ENCODE measurements around the gene ACAP3.

ACAP3 gene

GRCh38 chr1:1337793-1338147 lies 30.0 kb upstream of the ACAP3 start:
- no peaks in the 10 kb centered on the region for H3K27me3 Mint-ChIP-seq (ENCODE audit: low read depth)
- H3K36me3 Mint-ChIP-seq (ENCODE audit: low read depth), result peaks cover 15% of the 10 kb centered on the region
- no peaks in the 10 kb centered on the region for H3K4me1 Mint-ChIP-seq (ENCODE audit: low read depth)
- no peak overlapping the region for H3K27ac Mint-ChIP-seq
- H3K4me3 Mint-ChIP-seq, result no peak overlapping the region
- no peaks in the 10 kb centered on the region for H3K9me3 Mint-ChIP-seq

- no peaks in the 10 kb centered on the region for H3K4me1 Mint-ChIP-seq (ENCODE audit: low read depth)
- H3K4me3 Mint-ChIP-seq, result no peak overlapping the region
- H3K27me3 Mint-ChIP-seq (ENCODE audit: low read depth), result no peaks in the 10 kb centered on the region
- peaks cover 15% of the 10 kb centered on the region for H3K36me3 Mint-ChIP-seq (ENCODE audit: low read depth)
- H3K9me3 Mint-ChIP-seq, result no peaks in the 10 kb centered on the region
- no peak overlapping the region for H3K27ac Mint-ChIP-seq
Measured at GRCh38 chr1:1336931-1337792, 29.4 kb upstream of the ACAP3 start.

GRCh38 chr1:1336446-1336845 lies 28.7 kb upstream of the ACAP3 start:
- no peak overlapping the region for H3K27ac Mint-ChIP-seq
- H3K9me3 Mint-ChIP-seq, result no peaks in the 10 kb centered on the region
- H3K36me3 Mint-ChIP-seq (ENCODE audit: low read depth), result peaks cover 14% of the 10 kb centered on the region
- H3K4me1 Mint-ChIP-seq (ENCODE audit: low read depth), result no peaks in the 10 kb centered on the region
- H3K4me3 Mint-ChIP-seq, result no peak overlapping the region
- no peaks in the 10 kb centered on the region for H3K27me3 Mint-ChIP-seq (ENCODE audit: low read depth)

- Mint-ChIP-seq H3K27me3 (ENCODE audit: low read depth) (no peaks in the 10 kb centered on the region), H3K4me3 (no peak overlapping the region), H3K27ac (no peak overlapping the region), H3K9me3 (no peaks in the 10 kb centered on the region), H3K36me3 (ENCODE audit: low read depth) (peaks cover 8% of the 10 kb centered on the region), H3K4me1 (ENCODE audit: low read depth) (no peaks in the 10 kb centered on the region)
Measured at GRCh38 chr1:1335792-1336248, 28.1 kb upstream of the ACAP3 start.

- Mint-ChIP-seq H3K4me1 (ENCODE audit: low read depth) (no peaks in the 10 kb centered on the region), H3K9me3 (no peaks in the 10 kb centered on the region), H3K27ac (no peak overlapping the region), H3K36me3 (ENCODE audit: low read depth) (peaks cover 5% of the 10 kb centered on the region), H3K27me3 (ENCODE audit: low read depth) (no peaks in the 10 kb centered on the region), H3K4me3 (no peak overlapping the region)
Measured at GRCh38 chr1:1335283-1335682, 27.6 kb upstream of the ACAP3 start.

- Mint-ChIP-seq H3K27ac (no peak overlapping the region), H3K27me3 (ENCODE audit: low read depth) (no peaks in the 10 kb centered on the region), H3K9me3 (no peaks in the 10 kb centered on the region), H3K4me3 (no peak overlapping the region), H3K4me1 (ENCODE audit: low read depth) (peaks cover 1% of the 10 kb centered on the region), H3K36me3 (ENCODE audit: low read depth) (peaks cover 6% of the 10 kb centered on the region)
Measured at GRCh38 chr1:1334835-1335234, 27.1 kb upstream of the ACAP3 start.

- no peak overlapping the region for H3K27ac Mint-ChIP-seq
- H3K27me3 Mint-ChIP-seq (ENCODE audit: low read depth), result no peaks in the 10 kb centered on the region
Measured at GRCh38 chr1:1333551-1334241, 26.0 kb upstream of the ACAP3 start.

GRCh38 chr1:1332774-1333480 lies 25.2 kb upstream of the ACAP3 start:
- no peak overlapping the region for H3K27ac Mint-ChIP-seq
- no peaks in the 10 kb centered on the region for H3K9me3 Mint-ChIP-seq
- peaks cover 3% of the 10 kb centered on the region for H3K4me1 Mint-ChIP-seq (ENCODE audit: low read depth)
- no peak overlapping the region for H3K4me3 Mint-ChIP-seq
- no peaks in the 10 kb centered on the region for H3K27me3 Mint-ChIP-seq (ENCODE audit: low read depth)
- peaks cover 3% of the 10 kb centered on the region for H3K36me3 Mint-ChIP-seq (ENCODE audit: low read depth)

More at GRCh38 chr1:1333551-1334241, 26.0 kb upstream of the ACAP3 start:
- Mint-ChIP-seq H3K9me3 (no peaks in the 10 kb centered on the region), H3K36me3 (ENCODE audit: low read depth) (peaks cover 3% of the 10 kb centered on the region), H3K4me1 (ENCODE audit: low read depth) (peaks cover 3% of the 10 kb centered on the region), H3K4me3 (no peak overlapping the region)

GRCh38 chr1:1332031-1332755 lies 24.5 kb upstream of the ACAP3 start:
- Mint-ChIP-seq H3K4me1 (ENCODE audit: low read depth) (peaks cover 3% of the 10 kb centered on the region), H3K9me3 (no peaks in the 10 kb centered on the region), H3K36me3 (ENCODE audit: low read depth) (peaks cover 3% of the 10 kb centered on the region), H3K4me3 (no peak overlapping the region), H3K27me3 (ENCODE audit: low read depth) (no peaks in the 10 kb centered on the region), H3K27ac (no peak overlapping the region)

- Mint-ChIP-seq H3K27me3 (ENCODE audit: low read depth) (no peaks in the 10 kb centered on the region), H3K36me3 (ENCODE audit: low read depth) (peaks cover 3% of the 10 kb centered on the region), H3K4me3 (no peak within 1 kb of the TSS), H3K27ac (no peak within 1 kb of the TSS), H3K9me3 (no peaks in the 10 kb centered on the region), H3K4me1 (ENCODE audit: low read depth) (peaks cover 3% of the 10 kb centered on the region)
Measured at GRCh38 chr1:1331068-1331965, 23.6 kb upstream of the ACAP3 start, which contains the start of gene TAS1R3. Gene TAS1R3, plus strand, starts transcription at chr1:1331280. Its CDS starts 66 bp downstream, at chr1:1331346.

- Mint-ChIP-seq H3K4me3 (no peak overlapping the region), H3K4me1 (ENCODE audit: low read depth) (peaks cover 7% of the 10 kb centered on the region), H3K36me3 (ENCODE audit: low read depth) (peaks cover 3% of the 10 kb centered on the region), H3K27ac (no peak overlapping the region), H3K9me3 (no peaks in the 10 kb centered on the region), H3K27me3 (ENCODE audit: low read depth) (no peaks in the 10 kb centered on the region)
Measured at GRCh38 chr1:1330366-1331067, 22.8 kb upstream of the ACAP3 start.

- Mint-ChIP-seq H3K4me1 (ENCODE audit: low read depth) (peaks cover 7% of the 10 kb centered on the region), H3K36me3 (ENCODE audit: low read depth) (peaks cover 3% of the 10 kb centered on the region), H3K9me3 (no peaks in the 10 kb centered on the region), H3K27me3 (ENCODE audit: low read depth) (no peaks in the 10 kb centered on the region), H3K27ac (no peak overlapping the region), H3K4me3 (no peak overlapping the region)
Measured at GRCh38 chr1:1329304-1330210, 21.8 kb upstream of the ACAP3 start.
